GM12878 (cell line): Measurements from ENCODE around the gene NPAS3. TPM values are rescaled to one million over a fixed set of nuclear protein-coding genes. Genes with fewer than 3 reads are reported as not detected.

Source experiments
- ATAC-seq: fragments of 200-7000 bp; cut with Tn5 transposase; 3 replicates; pipeline ENCODE4 v1.9.1; 2020; ENCODE audit warnings: mild to moderate bottlenecking, moderate library complexity
- BruUV-seq: library from RNA; stranded (reverse); fragments of 400-500 nt; replicated peaks from 2 replicates; lab custom pipeline; 2021; lab: Mats Ljungman, UMichigan
- CTCF ChIA-PET: fragments of 300-600 bp; sonication (Branson Sonifier 250); formaldehyde crosslinking; extraction: SDS; loops from one replicate; lab custom pipeline; 2021; ENCODE audit warnings: inconsistent platforms; lab: Yijun Ruan, JAX
- POLR2A ChIA-PET: fragments of 350-600 bp; formaldehyde crosslinking; extraction: SDS; loops from one replicate; lab custom pipeline; 2021; ENCODE audit warnings: inconsistent platforms; lab: Charles Lee
- RAD21 ChIA-PET: fragments of 300-600 bp; sonication (Branson Sonifier 250); formaldehyde crosslinking; loops from one replicate; lab custom pipeline; 2023; ENCODE audit warnings: antibody characterized with exemption; ENCODE audit not compliant: unreplicated experiment; lab: Charles Lee
- SMC1A ChIA-PET: fragments of 300-600 bp; sonication (Branson Sonifier 250); formaldehyde crosslinking; loops from one replicate; lab custom pipeline; 2023; ENCODE audit not compliant: unreplicated experiment, uncharacterized antibody; lab: Charles Lee
- DNase-seq: peaks from one replicate; pipeline ENCODE4 v3.0.0-alpha.2; 2011; ENCODE audit warnings: low read depth, low spot score
- FAIRE-seq: peaks from 3 replicates; lab custom pipeline; 2011; peaks lifted over from hg19 to GRCh38; lab: Jason Lieb, UNC
- H2AFZ ChIP-seq: 2 replicates; pipeline ENCODE4 v1.6.0; 2011; ENCODE audit warnings: low read depth, low read length, control low read depth; ENCODE audit not compliant: control insufficient read depth
- H3K27ac ChIP-seq: 2 replicates; pipeline ENCODE4 v1.5.1; 2011; ENCODE audit warnings: control low read depth; ENCODE audit not compliant: control insufficient read depth, insufficient read depth
- H3K27me3 ChIP-seq, 2 experiments: replicated peaks in 1 of 2; 2 replicates each; pipeline versions ENCODE4 v1.6.0 to v1.6.1; 2011; ENCODE audit warnings: low read length in 1 of 2; ENCODE audit not compliant: control insufficient read depth in 2 of 2, insufficient read depth in 2 of 2
- H3K36me3 ChIP-seq, 2 experiments: 2 replicates each; pipeline ENCODE4 v1.5.1; 2011; ENCODE audit warnings: low read length in 1 of 2; ENCODE audit not compliant: control insufficient read depth in 2 of 2, insufficient read depth in 2 of 2
- H3K4me1 ChIP-seq: 2 replicates; pipeline ENCODE4 v1.6.1; 2011; ENCODE audit warnings: mild to moderate bottlenecking, low read length, moderate library complexity, mixed read lengths; ENCODE audit not compliant: control insufficient read depth, insufficient read depth
- H3K4me2 ChIP-seq: 2 replicates; pipeline ENCODE4 v1.6.0; 2011; ENCODE audit warnings: control low read depth; ENCODE audit not compliant: control insufficient read depth, insufficient read depth
- H3K4me3 ChIP-seq: fragments of 200-600 bp; sonication (generic); 2 replicates; pipeline ENCODE4 v1.5.1; 2016
- H3K79me2 ChIP-seq: 2 replicates; pipeline ENCODE4 v1.6.0; 2011; ENCODE audit warnings: low read length; ENCODE audit not compliant: control insufficient read depth, insufficient read depth
- H3K9ac ChIP-seq: 2 replicates; pipeline ENCODE4 v1.8.0; 2011; ENCODE audit warnings: low read length, control low read depth, mixed read lengths; ENCODE audit not compliant: control insufficient read depth, insufficient read depth
- H3K9me3 ChIP-seq: replicated peaks from 3 replicates; pipeline ENCODE4 v1.5.1; 2011; ENCODE audit warnings: mild to moderate bottlenecking, low read length; ENCODE audit not compliant: control insufficient read depth, insufficient read depth
- H4K20me1 ChIP-seq: 2 replicates; pipeline ENCODE4 v1.6.0; 2011; ENCODE audit not compliant: control insufficient read depth, insufficient read depth
- ATF3 ChIP-seq: IDR thresholded peaks from 2 replicates; pipeline ENCODE4 v1.6.1; 2011; ENCODE audit warnings: low read depth, mild to moderate bottlenecking, low read length, moderate library complexity, borderline replicate concordance; ENCODE audit errors: extremely low read depth
- BRCA1 ChIP-seq: IDR thresholded peaks from 2 replicates; pipeline ENCODE4 v1.6.1; 2011; ENCODE audit warnings: low read depth, low read length, improper control_type of control experiment
- FOXM1 ChIP-seq: IDR thresholded peaks from 2 replicates; pipeline ENCODE4 v1.6.1; 2012; ENCODE audit warnings: low read depth, mild to moderate bottlenecking, inconsistent platforms, low read length, moderate library complexity
- HDAC2 ChIP-seq: fragments of 200-600 bp; sonication (generic); IDR thresholded peaks from 2 replicates; pipeline ENCODE4 v1.6.1; 2017
- HSF1 ChIP-seq: fragments of 150-350 bp; IDR thresholded peaks from 2 replicates; pipeline ENCODE4 v1.6.1; 2014; ENCODE audit warnings: mild to moderate bottlenecking, low read depth, low read length
- MAX ChIP-seq: IDR thresholded peaks from 2 replicates; pipeline ENCODE4 v1.6.1; 2012; ENCODE audit warnings: low read depth, low read length, improper control_type of control experiment
- MTA2 ChIP-seq: fragments of 450-650 bp; IDR thresholded peaks from 2 replicates; pipeline ENCODE4 v1.6.1; 2016; ENCODE audit warnings: low read depth, mild to moderate bottlenecking, moderate library complexity
- MYB ChIP-seq: fragments of 150-350 bp; IDR thresholded peaks from 2 replicates; pipeline ENCODE4 v1.6.1; 2014; ENCODE audit warnings: mild to moderate bottlenecking, low read depth, low read length, borderline replicate concordance
- RCOR1 ChIP-seq: conservative IDR thresholded peaks from 2 replicates; pipeline ENCODE4 v1.6.1; 2012; ENCODE audit warnings: low read depth, low read length, improper control_type of control experiment
- RELA ChIP-seq: fragments of 450-650 bp; IDR thresholded peaks from 2 replicates; pipeline ENCODE4 v1.8.0; 2014; ENCODE audit warnings: borderline replicate concordance; ENCODE audit not compliant: partially characterized antibody
- SMARCA5 ChIP-seq: fragments of 450-650 bp; IDR thresholded peaks from 2 replicates; pipeline ENCODE4 v1.6.1; 2017; ENCODE audit warnings: mild to moderate bottlenecking
- STAT1 ChIP-seq: fragments of 450-650 bp; conservative IDR thresholded peaks from 2 replicates; pipeline ENCODE4 v1.6.1; 2014; ENCODE audit warnings: antibody characterized with exemption, mild to moderate bottlenecking
- ZBTB33 ChIP-seq: fragments of 450-650 bp; IDR thresholded peaks from 2 replicates; pipeline ENCODE4 v1.6.1; 2017; ENCODE audit warnings: mild to moderate bottlenecking
- ZNF217 ChIP-seq: fragments of 450-650 bp; IDR thresholded peaks from 2 replicates; pipeline ENCODE4 v1.6.1; 2017; ENCODE audit warnings: antibody characterized with exemption, mild to moderate bottlenecking
- ZNF622 ChIP-seq: fragments of 450-650 bp; IDR thresholded peaks from 2 replicates; pipeline ENCODE4 v1.6.1; 2017; ENCODE audit warnings: mild to moderate bottlenecking, inconsistent platforms
- ZNF687 ChIP-seq: fragments of 450-650 bp; IDR thresholded peaks from 2 replicates; pipeline ENCODE4 v1.6.1; 2017; ENCODE audit warnings: mild to moderate bottlenecking, moderate library complexity
- WGBS: methylation state at CpG from one replicate; pipeline ENCODE4 v1.1.6; 2016; ENCODE audit warnings: low lambda C conversion rate; ENCODE audit not compliant: insufficient replicate concordance, insufficient coverage; ENCODE audit errors: missing lambda C conversion rate; 5-methylcytosine and 5-hydroxymethylcytosine counted together
- in situ Hi-C: fragments of 300-500 bp; cut with MboI; formaldehyde crosslinking; loops from 9 replicates; pipeline ENCODE4 v1.14.3; 2018; ENCODE audit warnings: mixed read lengths
- intact Hi-C: fragments of 100-400 bp; cut with micrococcal nuclease; formaldehyde crosslinking; loops from one replicate; pipeline ENCODE4 v1.14.2; 2022; ENCODE audit not compliant: unreplicated experiment
- polyA plus RNA-seq, 11 experiments: library from polyadenylated mRNA; depleted of rRNA in 4 of 11; unstranded in 6 of 11; stranded (reverse) in 5 of 11; fragments of >200 nt; fragmentation: Nextera tagmentation in 4 of 11; fragmentation: Illumina TruSeq in 1 of 11; extraction: Ambion mirVana in 4 of 11; extraction: Trizol in 1 of 11; gene quantifications; 1 replicate in 1 of 11; 2 replicates in 10 of 11; pipeline versions ENCODE4 v1.2.1 to v1.2.3, GENCODE V29; 2011 to 2016; ENCODE audit warnings: inconsistent platforms in 2 of 11, missing spikeins in 2 of 11, low read depth in 1 of 11
- total RNA-seq, 4 experiments: library from RNA; depleted of rRNA in 3 of 4; stranded (reverse); fragments of >200 nt in 3 of 4; fragmentation: Illumina TruSeq in 1 of 4; extraction: Trizol in 1 of 4; gene quantifications; 2 replicates each; pipeline versions ENCODE4 v1.2.1 to v1.2.3, GENCODE V29; 2013 to 2021

Gene NPAS3
- total and polyA plus RNA-seq, 10 of the 15 experiments (the other 5 are each of a cell fraction or from before 2014, with no cell fraction given), result under 0.01 to 2.7 (median 0.03) TPM; not detected in 6

- intact Hi-C loops, result no loop called here
- no peak overlapping the region for H3K4me2 ChIP-seq
- H3K27ac ChIP-seq, result no peak overlapping the region
- SMC1A ChIA-PET, result interaction anchor here (0.6 to 12.9 kb wide), 14 partner anchors 9 to 535 kb away, joined by 3 to 271 read pairs (median 7); no protein-coding TSS in a partner anchor
- H2AFZ ChIP-seq, result no peak overlapping the region
- peaks cover 0 to 3% of the 10 kb centered on the region in 2 experiments; a peak in 1 of 4 replicates for H3K27me3 ChIP-seq
- H3K9me3 ChIP-seq, result no peaks in the 10 kb centered on the region
- CTCF ChIA-PET, result interaction anchor here (0.9 to 7.0 kb wide), 10 partner anchors 10 to 87 kb away, joined by 3 to 50 read pairs (median 4); no protein-coding TSS in a partner anchor
- DNase-seq, result no peak
- no peaks in the 10 kb centered on the region for H3K36me3 ChIP-seq
- H3K9ac ChIP-seq, result no peak overlapping the region
- no peaks in the 10 kb centered on the region for H3K79me2 ChIP-seq
- no peak for FAIRE-seq
- no peaks in the 10 kb centered on the region for H4K20me1 ChIP-seq
- 73% methylated on average over 7 of the region's 7 CpGs for WGBS
- H3K4me3 ChIP-seq, result no peak overlapping the region
- BruUV-seq, result no TSS peak
- no peak for ATAC-seq
- RAD21 ChIA-PET, result interaction anchor here (0.9 to 18.6 kb wide), 11 partner anchors 9 to 231 kb away, joined by 3 to 279 read pairs (median 5); no protein-coding TSS in a partner anchor
- no peaks in the 10 kb centered on the region for H3K4me1 ChIP-seq
- POLR2A ChIA-PET, result interaction anchor here (0.9 to 11.2 kb wide), 7 partner anchors 9 to 114 kb away, joined by 3 to 105 read pairs (median 69); no protein-coding TSS in a partner anchor
- in situ Hi-C loops, result no loop called here
- no peak for TF ChIP-seq FOXM1
- no peak for TF ChIP-seq BRCA1
- no peak for TF ChIP-seq STAT1
- no peak for TF ChIP-seq RELA
- TF ChIP-seq ZNF687, result no peak
- no peak for TF ChIP-seq MYB
- TF ChIP-seq RCOR1, result no peak
- no peak for TF ChIP-seq SMARCA5
- TF ChIP-seq ATF3, result no peak
- TF ChIP-seq ZNF217, result no peak
- no peak for TF ChIP-seq MAX
- no peak for TF ChIP-seq ZNF622
- no peak for TF ChIP-seq HSF1
- TF ChIP-seq MTA2, result no peak
- TF ChIP-seq HDAC2, result no peak
- TF ChIP-seq ZBTB33, result no peak
Observed at GRCh38 chr14:33561488-33562175, 623.0 kb downstream of the NPAS3 start.
